Neural cell (in vitro differentiated cells): ENCODE results near the gene CDKAL1. TPM values are rescaled to one million over a fixed set of nuclear protein-coding genes. Genes with fewer than 3 reads are reported as not detected.

Source experiments
- H2AFZ ChIP-seq: fragments of 200-600, 300-800 bp; sonication (generic), shearing (Covaris generic); 2 replicates; pipeline ENCODE4 v1.6.0; 2014; ENCODE audit warnings: low read depth, mild to moderate bottlenecking, antibody characterized with exemption, low read length, moderate library complexity
- H3F3A ChIP-seq: fragments of 200-600 bp; shearing (Covaris generic); 2 replicates; pipeline ENCODE4 v1.6.1; 2016; ENCODE audit warnings: mild to moderate bottlenecking, moderate library complexity, mixed read lengths, antibody characterized with exemption, low read length; ENCODE audit not compliant: insufficient read depth, poor library complexity, severe bottlenecking
- H3K27ac ChIP-seq: fragments of 200-600, 300-800 bp; sonication (generic), shearing (Covaris generic); 2 replicates; pipeline ENCODE4 v1.5.1; 2014; ENCODE audit warnings: mild to moderate bottlenecking, low read length, moderate library complexity
- H3K27me3 ChIP-seq: fragments of 300-800, 200-600 bp; sonication (generic), shearing (Covaris generic); 2 replicates; pipeline ENCODE4 v1.6.0; 2014; ENCODE audit warnings: mild to moderate bottlenecking, low read depth, low read length, moderate library complexity; ENCODE audit not compliant: insufficient read depth
- H3K36me3 ChIP-seq: fragments of 300-800, 200-600 bp; sonication (generic), shearing (Covaris generic); 2 replicates; pipeline ENCODE4 v1.5.1; 2014; ENCODE audit warnings: mild to moderate bottlenecking, antibody characterized with exemption, low read length, moderate library complexity; ENCODE audit not compliant: insufficient read depth
- H3K4me2 ChIP-seq: fragments of 300-800, 200-600 bp; sonication (generic), shearing (Covaris generic); 2 replicates; pipeline ENCODE4 v1.6.0; 2014; ENCODE audit warnings: mild to moderate bottlenecking, low read length
- H3K4me3 ChIP-seq: fragments of 300-800, 200-600 bp; sonication (generic), shearing (Covaris generic); 2 replicates; pipeline ENCODE4 v1.5.1; 2014; ENCODE audit warnings: mild to moderate bottlenecking, low read length, moderate library complexity
- H3K79me2 ChIP-seq: fragments of 200-600 bp; shearing (Covaris generic); replicated peaks from 2 replicates; pipeline ENCODE4 v1.6.0; 2014; ENCODE audit warnings: mild to moderate bottlenecking, low read length, moderate library complexity; ENCODE audit not compliant: insufficient read depth
- H3K9ac ChIP-seq: fragments of 300-800, 200-600 bp; sonication (generic), shearing (Covaris generic); 2 replicates; pipeline ENCODE4 v1.6.1; 2016; ENCODE audit warnings: mild to moderate bottlenecking, low read length, mixed read lengths
- H3K9me2 ChIP-seq: fragments of 200-600 bp; shearing (Covaris generic); 2 replicates; pipeline ENCODE4 v1.6.1; 2016; ENCODE audit warnings: mild to moderate bottlenecking, low read length, mixed read lengths; ENCODE audit not compliant: insufficient read depth
- H3K9me3 ChIP-seq: fragments of 200-600, 300-800 bp; sonication (generic), shearing (Covaris generic); 2 replicates; pipeline ENCODE4 v1.6.1; 2016; ENCODE audit warnings: mild to moderate bottlenecking, mixed run types, low read length, moderate library complexity, mixed read lengths
- H4K20me1 ChIP-seq: fragments of 200-600 bp; shearing (Covaris generic); 2 replicates; pipeline ENCODE4 v1.6.1; 2016; ENCODE audit warnings: mild to moderate bottlenecking, mixed run types; ENCODE audit not compliant: insufficient read depth
- EP300 ChIP-seq: fragments of 450-650 bp; conservative IDR thresholded peaks from 2 replicates; pipeline ENCODE4 v1.6.1; 2014; ENCODE audit warnings: antibody characterized with exemption, mild to moderate bottlenecking, moderate library complexity; ENCODE audit not compliant: poor library complexity, severe bottlenecking
- EZH2 ChIP-seq: fragments of 200-600, 300-800 bp; shearing (Covaris generic), sonication (generic); IDR thresholded peaks from 2 replicates; pipeline ENCODE4 v1.6.1; 2014; ENCODE audit warnings: antibody characterized with exemption, low read length, borderline replicate concordance, mild to moderate bottlenecking; ENCODE audit not compliant: insufficient read depth, poor library complexity, severe bottlenecking
- MXI1 ChIP-seq: fragments of 450-650 bp; conservative IDR thresholded peaks from 2 replicates; pipeline ENCODE4 v1.6.1; 2014; ENCODE audit warnings: antibody characterized with exemption, mild to moderate bottlenecking; ENCODE audit not compliant: poor library complexity, severe bottlenecking
- POLR2AphosphoS5 ChIP-seq: IDR thresholded peaks from 2 replicates; pipeline ENCODE4 v1.6.1; 2012
- RAD21 ChIP-seq: fragments of 450-650 bp; conservative IDR thresholded peaks from 2 replicates; pipeline ENCODE4 v1.6.1; 2014; ENCODE audit warnings: antibody characterized with exemption, mild to moderate bottlenecking, moderate library complexity
- SMC3 ChIP-seq: fragments of 450-650 bp; conservative IDR thresholded peaks from 2 replicates; pipeline ENCODE4 v1.6.1; 2014; ENCODE audit warnings: antibody characterized with exemption, mild to moderate bottlenecking, moderate library complexity; ENCODE audit not compliant: poor library complexity
- TAF1 ChIP-seq: IDR thresholded peaks from 2 replicates; pipeline ENCODE4 v1.6.1; 2012; ENCODE audit warnings: low read depth
- polyA plus RNA-seq: library from polyadenylated mRNA; depleted of rRNA; stranded (reverse); fragments of >200 nt; gene quantifications from 2 replicates; pipeline ENCODE4 v1.2.3, GENCODE V29; 2014
- TF ChIP-seq, protein P1 (sequence below): IDR thresholded peaks from 2 replicates; pipeline ENCODE4 v1.6.1; 2012; ENCODE audit warnings: borderline replicate concordance
- TF ChIP-seq, protein P2 (sequence below): fragments of 450-650 bp; IDR thresholded peaks from 2 replicates; pipeline ENCODE4 v1.5.1; 2014; ENCODE audit warnings: antibody characterized with exemption, mild to moderate bottlenecking, moderate library complexity; ENCODE audit not compliant: poor library complexity, severe bottlenecking

The CDKAL1 gene
- polyA plus RNA-seq, 1 donor from 2014 or later, result 10.7 TPM

DNA sequence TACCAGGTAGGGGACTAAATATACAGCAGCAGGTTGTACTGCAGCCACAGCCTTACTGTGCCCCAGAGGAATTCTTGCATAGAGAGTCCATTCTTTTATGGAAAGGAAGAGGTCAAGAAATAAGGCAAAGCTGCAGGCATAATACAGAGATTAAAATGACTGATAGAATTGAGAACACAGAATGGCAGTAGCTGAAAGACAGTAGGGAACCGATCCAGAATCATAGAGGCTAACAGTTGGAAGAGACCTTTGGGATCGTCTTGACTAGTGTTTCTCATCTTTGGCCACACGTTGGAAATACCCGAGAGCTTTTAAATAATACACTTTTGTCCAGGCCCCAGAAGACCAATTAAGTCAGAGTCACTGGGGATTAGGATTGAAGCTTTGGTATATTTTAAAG, 566.7 kb downstream of the CDKAL1 start:
- Histone ChIP-seq H3K27me3 (no peaks in the 10 kb centered on the region), H3K9ac (no peak overlapping the region), H3K4me2 (no peak overlapping the region), H3K36me3 (no peaks in the 10 kb centered on the region), H2AFZ (no peak overlapping the region), H3K27ac (no peak overlapping the region), H3F3A (no peaks in the 10 kb centered on the region), H3K9me2 (no peaks in the 10 kb centered on the region), H3K79me2 (no peaks in the 10 kb centered on the region), H3K4me3 (no peak overlapping the region), H3K9me3 (no peaks in the 10 kb centered on the region), H4K20me1 (no peaks in the 10 kb centered on the region)
- TF ChIP-seq EP300 (no peak), RAD21 (no peak), SMC3 (no peak), EZH2 (no peak), TAF1 (no peak), MXI1 (no peak), POLR2AphosphoS5 (no peak)
- TF ChIP-seq, protein P1, sequence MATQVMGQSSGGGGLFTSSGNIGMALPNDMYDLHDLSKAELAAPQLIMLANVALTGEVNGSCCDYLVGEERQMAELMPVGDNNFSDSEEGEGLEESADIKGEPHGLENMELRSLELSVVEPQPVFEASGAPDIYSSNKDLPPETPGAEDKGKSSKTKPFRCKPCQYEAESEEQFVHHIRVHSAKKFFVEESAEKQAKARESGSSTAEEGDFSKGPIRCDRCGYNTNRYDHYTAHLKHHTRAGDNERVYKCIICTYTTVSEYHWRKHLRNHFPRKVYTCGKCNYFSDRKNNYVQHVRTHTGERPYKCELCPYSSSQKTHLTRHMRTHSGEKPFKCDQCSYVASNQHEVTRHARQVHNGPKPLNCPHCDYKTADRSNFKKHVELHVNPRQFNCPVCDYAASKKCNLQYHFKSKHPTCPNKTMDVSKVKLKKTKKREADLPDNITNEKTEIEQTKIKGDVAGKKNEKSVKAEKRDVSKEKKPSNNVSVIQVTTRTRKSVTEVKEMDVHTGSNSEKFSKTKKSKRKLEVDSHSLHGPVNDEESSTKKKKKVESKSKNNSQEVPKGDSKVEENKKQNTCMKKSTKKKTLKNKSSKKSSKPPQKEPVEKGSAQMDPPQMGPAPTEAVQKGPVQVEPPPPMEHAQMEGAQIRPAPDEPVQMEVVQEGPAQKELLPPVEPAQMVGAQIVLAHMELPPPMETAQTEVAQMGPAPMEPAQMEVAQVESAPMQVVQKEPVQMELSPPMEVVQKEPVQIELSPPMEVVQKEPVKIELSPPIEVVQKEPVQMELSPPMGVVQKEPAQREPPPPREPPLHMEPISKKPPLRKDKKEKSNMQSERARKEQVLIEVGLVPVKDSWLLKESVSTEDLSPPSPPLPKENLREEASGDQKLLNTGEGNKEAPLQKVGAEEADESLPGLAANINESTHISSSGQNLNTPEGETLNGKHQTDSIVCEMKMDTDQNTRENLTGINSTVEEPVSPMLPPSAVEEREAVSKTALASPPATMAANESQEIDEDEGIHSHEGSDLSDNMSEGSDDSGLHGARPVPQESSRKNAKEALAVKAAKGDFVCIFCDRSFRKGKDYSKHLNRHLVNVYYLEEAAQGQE, result no peak
- TF ChIP-seq, protein P2, sequence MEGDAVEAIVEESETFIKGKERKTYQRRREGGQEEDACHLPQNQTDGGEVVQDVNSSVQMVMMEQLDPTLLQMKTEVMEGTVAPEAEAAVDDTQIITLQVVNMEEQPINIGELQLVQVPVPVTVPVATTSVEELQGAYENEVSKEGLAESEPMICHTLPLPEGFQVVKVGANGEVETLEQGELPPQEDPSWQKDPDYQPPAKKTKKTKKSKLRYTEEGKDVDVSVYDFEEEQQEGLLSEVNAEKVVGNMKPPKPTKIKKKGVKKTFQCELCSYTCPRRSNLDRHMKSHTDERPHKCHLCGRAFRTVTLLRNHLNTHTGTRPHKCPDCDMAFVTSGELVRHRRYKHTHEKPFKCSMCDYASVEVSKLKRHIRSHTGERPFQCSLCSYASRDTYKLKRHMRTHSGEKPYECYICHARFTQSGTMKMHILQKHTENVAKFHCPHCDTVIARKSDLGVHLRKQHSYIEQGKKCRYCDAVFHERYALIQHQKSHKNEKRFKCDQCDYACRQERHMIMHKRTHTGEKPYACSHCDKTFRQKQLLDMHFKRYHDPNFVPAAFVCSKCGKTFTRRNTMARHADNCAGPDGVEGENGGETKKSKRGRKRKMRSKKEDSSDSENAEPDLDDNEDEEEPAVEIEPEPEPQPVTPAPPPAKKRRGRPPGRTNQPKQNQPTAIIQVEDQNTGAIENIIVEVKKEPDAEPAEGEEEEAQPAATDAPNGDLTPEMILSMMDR, result no peak

DNA sequence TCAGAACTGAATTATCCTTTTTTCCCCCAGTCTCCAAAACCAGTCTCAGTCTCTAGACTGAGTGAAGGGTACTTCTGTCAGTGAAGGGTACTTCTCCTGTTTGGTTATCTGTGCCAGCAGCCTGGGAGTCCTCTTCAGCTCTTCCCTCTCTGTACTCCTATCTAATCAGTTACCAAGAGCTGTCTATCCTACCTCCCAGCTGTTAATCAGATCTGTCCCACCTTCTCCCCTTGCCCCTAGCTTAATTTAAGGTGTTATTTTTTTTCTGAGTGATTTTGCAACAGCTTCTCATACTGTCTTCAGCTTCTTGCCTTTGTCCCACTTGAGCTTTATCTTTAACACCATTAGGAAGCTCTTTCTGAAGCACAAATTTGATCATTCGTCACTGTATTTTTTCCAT, 567.4 kb downstream of the CDKAL1 start:
- no peaks in the 10 kb centered on the region for H3K9me3 ChIP-seq
- H3K79me2 ChIP-seq, result no peaks in the 10 kb centered on the region
- no peak overlapping the region for H3K4me2 ChIP-seq
- H3F3A ChIP-seq, result no peaks in the 10 kb centered on the region
- H3K9ac ChIP-seq, result no peak overlapping the region
- no peaks in the 10 kb centered on the region for H3K36me3 ChIP-seq
- H3K4me3 ChIP-seq, result no peak overlapping the region
- TF ChIP-seq, protein P1, result no peak
- TF ChIP-seq, protein P2, result no peak
- TF ChIP-seq EP300 (no peak), SMC3 (no peak), TAF1 (no peak), POLR2AphosphoS5 (no peak), RAD21 (no peak)
- H4K20me1 ChIP-seq, result no peaks in the 10 kb centered on the region
- no peak overlapping the region for H2AFZ ChIP-seq
- no peaks in the 10 kb centered on the region for H3K9me2 ChIP-seq
- no peaks in the 10 kb centered on the region for H3K27me3 ChIP-seq
- H3K27ac ChIP-seq, result no peak overlapping the region
